SJCRH30 (cell line): ENCODE data around the gene C17orf75. TPM values are rescaled to one million over a fixed set of nuclear protein-coding genes. Genes with fewer than 3 reads are reported as not detected.
"Not testable (repeated sequence)": the region's sequence is repeated elsewhere in the genome, so short reads cannot be mapped to it uniquely, and the experiment has no call there.

Source experiments
- DNase-seq, 2 experiments: peaks; one replicate each; pipeline ENCODE4 v3.0.0-alpha.2; 2015 to 2020
- H3K27ac ChIP-seq: fragments of 250-450 bp; sonication (Bioruptor Pico); 2 replicates; pipeline ENCODE4 v1.5.1; 2020; ENCODE audit warnings: mild to moderate bottlenecking, moderate library complexity
- H3K27me3 ChIP-seq: fragments of 250-450 bp; sonication (Bioruptor Pico); 2 replicates; pipeline ENCODE4 v1.5.1; 2020; ENCODE audit warnings: mild to moderate bottlenecking, moderate library complexity
- H3K36me3 ChIP-seq: fragments of 250-450 bp; sonication (Bioruptor Pico); 2 replicates; pipeline ENCODE4 v1.5.1; 2020; ENCODE audit warnings: mild to moderate bottlenecking, moderate library complexity
- H3K4me1 ChIP-seq: fragments of 250-450 bp; sonication (Bioruptor Pico); 2 replicates; pipeline ENCODE4 v1.5.1; 2020; ENCODE audit warnings: mild to moderate bottlenecking, moderate library complexity
- H3K4me3 ChIP-seq: fragments of 250-450 bp; sonication (Bioruptor Pico); 2 replicates; pipeline ENCODE4 v1.5.1; 2020; ENCODE audit warnings: mild to moderate bottlenecking, moderate library complexity
- H3K9me3 ChIP-seq: fragments of 250-450 bp; sonication (Bioruptor Pico); replicated peaks from 2 replicates; pipeline ENCODE4 v1.5.1; 2020; ENCODE audit warnings: mild to moderate bottlenecking, moderate library complexity
- total RNA-seq: library from RNA; depleted of rRNA; stranded (reverse); fragments of >200 nt; shearing (Covaris generic); gene quantifications from 2 replicates; pipeline ENCODE4 v1.2.3, GENCODE V29; 2014

C17orf75 gene
- total RNA-seq, 1 experiment from 2014 or later: 39.8 TPM

DNA sequence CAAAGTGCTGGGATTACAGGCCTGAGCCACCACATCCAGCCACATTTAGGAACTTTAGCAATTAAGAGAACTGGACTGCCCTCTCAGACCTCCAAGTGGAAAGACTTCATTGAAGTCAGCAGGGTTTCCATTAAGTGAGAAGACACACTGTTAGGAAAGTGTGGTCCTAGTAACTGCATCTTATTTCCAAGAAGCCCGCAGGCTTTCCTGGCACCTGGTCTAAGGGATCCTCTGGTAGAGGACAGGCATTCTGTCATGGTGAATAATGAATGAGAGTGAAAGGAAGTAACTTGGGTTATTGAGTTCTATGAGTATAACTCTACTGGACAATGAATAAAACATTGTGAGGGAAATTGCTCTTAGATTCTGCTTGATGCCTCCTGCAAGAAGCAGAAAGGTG is 14.1 kb downstream of the C17orf75 start:
- peaks cover 11% of the 10 kb centered on the region; the same call in 1 of the 2 replicates for H3K36me3 ChIP-seq

DNA sequence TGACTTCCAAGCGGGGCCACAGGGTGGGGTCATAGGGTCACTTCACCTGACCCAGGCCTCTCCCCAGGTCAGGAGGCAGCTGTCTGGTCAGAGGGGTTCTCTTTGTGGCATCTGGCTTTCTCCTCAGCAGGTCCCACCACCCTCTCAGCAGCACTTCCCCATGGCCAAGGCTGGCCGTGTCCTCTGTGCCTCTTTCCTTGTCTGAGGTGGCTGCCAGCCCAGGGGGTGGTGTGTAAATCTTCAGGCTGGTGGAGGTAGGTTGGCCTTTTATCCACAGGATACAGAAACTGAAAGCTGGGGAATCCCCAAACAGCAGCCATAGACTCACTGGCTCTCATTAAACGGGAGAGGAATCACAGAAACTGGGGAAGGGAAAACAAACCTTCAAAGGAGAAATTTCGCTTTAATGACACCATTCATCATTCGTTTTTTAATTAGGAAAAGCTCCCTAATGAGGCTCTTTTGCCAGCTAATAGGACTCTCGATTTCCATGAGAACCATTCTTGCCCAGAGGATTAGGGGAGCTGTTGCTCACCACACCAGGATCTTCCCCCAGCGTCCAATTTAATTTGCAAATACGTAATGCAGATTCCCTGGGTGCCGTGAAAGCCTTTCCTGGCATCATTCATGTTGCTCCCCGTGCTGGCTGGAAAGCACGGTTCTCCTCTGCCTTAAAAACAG is 18.0 kb downstream of the C17orf75 start:
- H3K36me3 ChIP-seq: no peaks in the 10 kb centered on the region
- H3K9me3 ChIP-seq: no peaks in the 10 kb centered on the region
- no peak overlapping the region for H3K27ac ChIP-seq
- H3K27me3 ChIP-seq: no peaks in the 10 kb centered on the region
- no peaks in the 10 kb centered on the region for H3K4me1 ChIP-seq
- no peak for DNase-seq
- H3K4me3 ChIP-seq: no peak overlapping the region

More for the DNA sequence above, 14.1 kb downstream of the C17orf75 start:
- Histone ChIP-seq H3K27ac (no peak overlapping the region), H3K4me3 (no peak overlapping the region), H3K27me3 (no peaks in the 10 kb centered on the region), H3K9me3 (no peaks in the 10 kb centered on the region), H3K4me1 (no peaks in the 10 kb centered on the region)
- DNase-seq: no peak

DNA sequence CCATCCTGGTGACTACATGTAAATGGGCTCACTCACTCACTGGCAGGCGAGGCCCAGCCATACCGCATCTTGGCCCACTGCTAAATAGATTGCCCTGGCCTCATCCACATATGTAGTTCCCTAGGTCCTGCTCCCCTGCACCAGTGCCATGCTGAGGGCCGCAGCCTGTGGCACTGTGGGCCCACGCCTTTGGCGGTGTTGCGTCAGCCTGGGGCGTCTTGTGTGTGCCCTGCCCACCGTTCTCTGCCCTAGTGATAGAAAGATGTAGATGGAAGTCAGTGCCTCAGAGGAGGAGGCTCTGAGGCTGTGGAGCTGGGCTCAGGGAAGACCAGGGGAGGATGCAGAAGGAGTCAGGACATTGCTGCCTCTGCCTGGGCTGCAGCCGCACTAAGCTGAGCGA is 18.9 kb downstream of the C17orf75 start:
- DNase-seq: no peak
- H3K4me1 ChIP-seq: no peaks in the 10 kb centered on the region
- no peaks in the 10 kb centered on the region for H3K27me3 ChIP-seq
- no peaks in the 10 kb centered on the region for H3K36me3 ChIP-seq
- H3K27ac ChIP-seq: no peak overlapping the region
- no peak overlapping the region for H3K4me3 ChIP-seq
- H3K9me3 ChIP-seq: no peaks in the 10 kb centered on the region

DNA sequence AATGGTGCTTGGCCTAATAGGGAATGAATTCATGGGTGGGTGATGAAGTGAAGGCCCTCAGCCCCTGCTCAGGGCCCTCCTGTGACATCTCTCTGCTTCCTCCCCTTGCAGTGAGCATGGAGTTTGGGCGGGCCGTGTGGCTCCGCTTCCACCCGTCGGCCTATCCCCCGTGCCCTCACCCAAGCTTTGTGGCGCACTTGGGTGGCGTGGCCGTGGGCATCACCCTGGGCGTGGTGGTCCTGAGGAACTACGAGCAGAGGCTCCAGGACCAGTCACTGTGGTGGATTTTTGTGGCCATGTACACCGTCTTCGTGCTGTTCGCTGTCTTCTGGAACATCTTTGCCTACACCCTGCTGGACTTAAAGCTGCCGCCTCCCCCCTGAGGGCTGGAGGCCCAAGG is 21.1 kb downstream of the C17orf75 start:
- Histone ChIP-seq H3K4me1 (no peaks in the 10 kb centered on the region), H3K27me3 (no peaks in the 10 kb centered on the region; the same call in 1 of the 2 replicates), H3K36me3 (no peaks in the 10 kb centered on the region), H3K9me3 (no peaks in the 10 kb centered on the region), H3K4me3 (no peak overlapping the region), H3K27ac (no peak overlapping the region)
- DNase-seq: no peak

DNA sequence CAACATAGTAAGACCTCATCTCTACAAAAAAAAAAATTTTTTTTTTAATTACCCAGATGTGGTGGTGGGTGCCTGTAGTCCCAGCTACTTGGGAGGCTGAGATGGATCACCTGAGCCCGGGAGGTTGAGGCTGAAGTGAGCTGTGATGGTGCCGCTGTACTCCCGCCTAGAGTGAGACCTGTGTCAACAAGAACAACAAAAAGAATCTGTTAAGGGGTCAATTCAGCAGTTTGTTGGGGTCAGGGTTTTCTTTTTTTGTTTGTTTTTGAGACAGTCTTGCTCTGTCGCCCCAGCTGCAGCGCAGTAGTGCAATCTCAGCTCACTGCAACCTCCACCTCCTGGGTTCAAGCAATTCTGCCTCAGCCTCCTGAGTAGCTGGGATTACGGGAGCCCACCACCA is 21.9 kb downstream of the C17orf75 start:
- not testable (repeated sequence) for H3K27me3 ChIP-seq, DNase-seq, H3K4me3 ChIP-seq, H3K9me3 ChIP-seq, H3K36me3 ChIP-seq, H3K4me1 ChIP-seq, H3K27ac ChIP-seq

DNA sequence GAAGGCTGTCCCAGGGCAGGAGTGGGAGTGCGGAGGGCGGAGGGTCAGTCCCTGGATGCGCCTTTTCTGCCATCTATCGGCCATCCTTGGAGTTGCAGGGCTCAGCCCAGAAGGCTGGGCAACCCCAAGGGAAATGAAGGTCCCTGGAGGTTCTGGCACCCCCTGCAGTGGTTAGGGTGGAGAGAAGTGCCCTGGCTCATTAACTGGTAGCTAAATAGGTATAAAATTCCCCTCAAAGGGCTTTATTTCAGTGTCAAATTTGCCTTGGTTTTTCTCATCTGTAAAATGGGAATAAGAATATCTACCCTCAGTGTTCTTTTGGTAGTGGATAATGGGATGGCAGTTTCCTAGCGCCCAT is 22.4 kb downstream of the C17orf75 start:
- no peak overlapping the region for H3K27ac ChIP-seq
- H3K4me1 ChIP-seq: no peaks in the 10 kb centered on the region
- peak; percentile 75 to 87 for DNase-seq
- H3K9me3 ChIP-seq: no peaks in the 10 kb centered on the region
- no peaks in the 10 kb centered on the region for H3K36me3 ChIP-seq
- no peak overlapping the region for H3K4me3 ChIP-seq
- H3K27me3 ChIP-seq: no peaks in the 10 kb centered on the region; the same call in 1 of the 2 replicates

DNA sequence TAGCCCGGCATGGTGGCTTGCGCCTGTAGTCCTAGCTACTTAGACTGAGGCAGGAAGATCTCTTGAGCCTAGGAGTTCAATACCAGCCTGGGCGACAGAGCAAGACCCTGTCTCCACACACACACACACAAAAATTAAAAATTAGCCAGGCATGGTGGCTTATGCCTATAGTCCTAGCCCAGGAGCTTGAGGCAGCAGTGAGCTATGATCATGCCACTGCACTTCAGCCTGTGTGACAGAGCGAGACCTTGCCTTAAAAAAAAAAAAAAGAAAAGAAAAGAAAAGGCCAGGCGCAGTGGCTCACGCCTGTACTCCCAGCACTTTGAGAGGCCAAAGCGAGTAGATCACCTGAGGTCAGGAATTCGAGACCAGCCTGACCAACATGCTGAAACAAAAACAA is 23.9 kb downstream of the C17orf75 start:
- Histone ChIP-seq H3K27me3 (no peaks in the 10 kb centered on the region; the same call in 1 of the 2 replicates), H3K27ac (no peak overlapping the region), H3K9me3 (no peaks in the 10 kb centered on the region), H3K36me3 (no peaks in the 10 kb centered on the region), H3K4me3 (no peak overlapping the region), H3K4me1 (no peaks in the 10 kb centered on the region)
- DNase-seq: no peak

DNA sequence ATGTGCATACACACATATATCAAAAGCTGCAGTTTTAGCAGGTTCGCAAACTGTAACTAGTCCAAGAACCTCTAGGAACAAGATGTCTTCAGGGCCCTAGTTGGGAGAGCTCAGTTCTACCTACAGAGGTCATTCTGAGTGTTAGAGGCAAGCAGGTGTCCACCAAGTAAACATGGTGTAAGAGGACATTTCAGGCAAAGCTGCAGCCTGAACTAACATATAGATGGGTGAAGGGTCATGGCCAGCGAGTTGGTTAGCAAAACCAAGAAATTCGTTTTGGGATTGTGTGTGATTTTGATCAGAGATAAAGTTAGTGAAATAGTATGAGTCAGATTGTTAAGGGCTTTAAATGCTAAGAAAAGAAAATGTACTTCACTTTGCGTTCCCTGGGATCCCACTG is 24.6 kb downstream of the C17orf75 start:
- Histone ChIP-seq H3K4me1 (no peaks in the 10 kb centered on the region), H3K27ac (no peak overlapping the region), H3K4me3 (no peak overlapping the region), H3K27me3 (no peaks in the 10 kb centered on the region; the same call in 1 of the 2 replicates), H3K36me3 (no peaks in the 10 kb centered on the region), H3K9me3 (no peaks in the 10 kb centered on the region)
- DNase-seq: no peak

DNA sequence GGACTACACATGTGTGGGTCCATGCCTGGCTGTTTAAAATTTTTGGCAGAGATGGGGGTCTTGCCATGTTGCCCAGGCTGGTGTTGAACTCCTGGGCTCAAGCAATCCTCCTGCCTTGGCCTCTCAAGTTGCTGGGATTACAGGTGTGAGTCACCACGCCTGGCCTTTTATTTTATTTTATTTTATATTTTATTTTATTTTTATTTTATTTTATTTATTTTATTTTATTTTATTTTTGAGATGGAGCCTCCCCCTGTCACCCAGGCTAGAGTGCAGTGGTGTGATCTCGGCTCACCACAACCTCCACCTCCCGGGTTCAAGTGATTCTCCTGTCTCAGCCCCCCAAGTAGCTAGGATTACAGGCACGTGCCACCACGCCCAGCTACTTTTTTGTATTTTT is 25.3 kb downstream of the C17orf75 start:
- H3K27ac ChIP-seq, H3K36me3 ChIP-seq, H3K4me3 ChIP-seq, H3K27me3 ChIP-seq, H3K9me3 ChIP-seq, H3K4me1 ChIP-seq, DNase-seq: not testable (repeated sequence)

DNA sequence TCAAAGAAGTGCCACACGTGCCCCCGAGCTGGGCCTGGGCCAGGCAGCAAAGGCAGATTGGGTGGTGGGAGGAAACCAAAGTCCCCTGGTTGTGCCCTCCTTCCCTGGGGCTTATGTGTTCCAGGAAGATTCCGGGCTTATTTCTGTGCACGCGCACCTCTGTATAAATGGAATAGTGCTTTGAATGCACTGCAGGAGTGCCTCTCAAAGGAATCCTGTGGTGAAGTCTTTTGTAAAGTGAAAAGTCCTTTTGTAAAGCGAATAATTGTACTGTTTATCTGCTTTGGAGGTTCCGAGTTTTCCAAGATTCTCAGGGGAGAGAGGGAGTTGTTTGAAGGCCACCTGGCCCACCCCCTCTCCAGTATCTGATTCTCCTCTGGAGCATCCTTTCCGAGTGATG is 26.8 kb downstream of the C17orf75 start:
- Histone ChIP-seq H3K36me3 (no peaks in the 10 kb centered on the region), H3K4me1 (no peaks in the 10 kb centered on the region), H3K4me3 (no peak overlapping the region), H3K27me3 (no peaks in the 10 kb centered on the region; the same call in 1 of the 2 replicates), H3K9me3 (no peaks in the 10 kb centered on the region), H3K27ac (no peak overlapping the region)
- no peak for DNase-seq

DNA sequence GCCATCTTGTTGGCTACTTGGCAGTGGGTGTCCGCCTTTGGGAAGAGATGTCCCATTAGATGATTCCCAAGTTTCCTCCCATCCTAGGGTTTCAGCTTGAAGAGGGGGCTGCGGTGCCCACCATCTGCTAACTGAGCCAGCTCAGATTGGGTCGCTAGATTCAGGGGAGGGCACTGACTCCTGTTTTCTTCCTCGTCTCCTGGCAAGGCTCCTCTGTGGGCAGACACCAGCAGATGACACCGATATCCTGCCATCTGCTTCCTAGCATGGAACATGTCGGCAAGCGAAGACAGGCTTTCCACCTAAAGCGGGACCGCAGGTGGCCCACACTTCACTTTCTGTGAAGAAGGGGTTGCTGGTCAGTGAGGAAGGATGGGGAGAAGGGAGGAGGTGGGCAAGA is 27.3 kb downstream of the C17orf75 start:
- Histone ChIP-seq H3K27ac (no peak overlapping the region), H3K4me3 (no peak overlapping the region), H3K9me3 (no peaks in the 10 kb centered on the region), H3K4me1 (no peaks in the 10 kb centered on the region), H3K36me3 (no peaks in the 10 kb centered on the region), H3K27me3 (no peaks in the 10 kb centered on the region; the same call in 1 of the 2 replicates)
- DNase-seq: no peak

DNA sequence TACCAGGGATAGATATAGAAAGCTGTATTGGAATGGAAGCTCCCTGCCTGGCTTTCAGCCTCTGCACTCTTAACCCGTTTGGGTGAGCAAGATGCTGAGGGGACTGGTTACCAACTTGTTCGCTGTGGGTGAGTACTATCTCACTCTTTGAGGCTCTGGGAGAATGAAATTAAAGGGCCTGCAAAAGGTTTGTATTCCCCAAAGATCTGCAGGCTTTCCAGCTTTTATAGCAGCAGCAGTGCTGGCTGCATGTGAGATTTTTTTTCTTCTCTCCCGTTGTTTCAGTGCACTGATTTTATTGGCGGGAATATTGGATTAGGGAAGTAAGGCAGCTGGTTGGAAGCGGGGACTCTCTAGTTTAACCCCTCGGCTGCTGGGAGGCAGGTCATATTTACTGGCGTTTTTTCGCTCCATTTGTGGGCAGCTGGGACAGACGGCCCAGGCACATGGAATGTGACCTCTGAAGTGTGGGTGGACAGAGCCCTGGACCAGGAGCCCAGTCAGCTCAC is 30.9 kb downstream of the C17orf75 start:
- peak; percentile 22 to 58 for DNase-seq
- peaks cover 10% of the 10 kb centered on the region; the same call in 1 of the 2 replicates for H3K27me3 ChIP-seq
- no peaks in the 10 kb centered on the region for H3K4me1 ChIP-seq
- no peaks in the 10 kb centered on the region for H3K9me3 ChIP-seq
- H3K4me3 ChIP-seq: 0 out of 2 replicates have a peak overlapping the region, but pooled peaks have one; percentile 6
- H3K36me3 ChIP-seq: no peaks in the 10 kb centered on the region
- H3K27ac ChIP-seq: no peak overlapping the region

DNA sequence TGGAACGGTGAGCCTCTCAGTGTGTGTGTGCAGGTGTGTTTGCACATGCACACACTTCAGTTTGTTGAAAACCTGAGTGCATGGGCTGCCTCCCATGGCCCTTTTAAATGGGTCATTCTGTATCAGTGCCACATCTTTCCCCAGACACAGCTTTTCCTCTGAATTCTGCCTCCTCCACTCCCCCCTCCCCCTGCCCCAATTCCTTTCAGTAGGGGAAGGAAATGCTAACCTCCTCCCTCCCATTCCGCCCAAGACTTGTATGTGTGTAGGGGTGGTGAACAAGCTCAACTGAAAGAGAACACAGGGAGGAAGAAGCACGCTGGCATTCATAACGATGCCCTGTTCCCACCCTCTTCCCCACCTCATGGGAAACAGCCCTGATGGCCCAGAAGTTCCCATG is 34.3 kb downstream of the C17orf75 start:
- no peak overlapping the region for H3K27ac ChIP-seq
- no peak for DNase-seq
- no peaks in the 10 kb centered on the region for H3K36me3 ChIP-seq
- H3K4me1 ChIP-seq: no peaks in the 10 kb centered on the region
- H3K27me3 ChIP-seq: peaks cover 23% of the 10 kb centered on the region
- no peak overlapping the region for H3K4me3 ChIP-seq
- no peaks in the 10 kb centered on the region for H3K9me3 ChIP-seq

DNA sequence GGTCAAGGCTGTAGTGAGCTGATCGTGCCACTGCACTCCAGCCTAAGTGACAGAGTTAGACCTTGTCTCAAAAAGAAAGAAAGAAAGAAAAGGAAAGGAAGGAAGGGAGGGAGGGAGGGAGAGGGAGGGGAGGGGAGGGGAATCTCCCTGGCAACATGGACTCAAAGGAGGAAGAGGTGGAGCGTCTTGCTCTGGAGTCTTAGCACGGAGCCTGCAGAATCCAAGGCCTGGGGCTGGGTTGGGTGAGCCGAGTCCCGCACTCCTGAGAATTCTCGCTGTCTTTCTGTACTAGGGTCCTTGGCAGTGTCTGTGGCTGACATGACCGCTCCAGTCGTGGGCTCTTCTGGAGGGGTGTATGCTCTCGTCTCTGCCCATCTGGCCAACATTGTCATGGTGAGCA is 36.9 kb downstream of the C17orf75 start:
- Histone ChIP-seq H3K36me3 (no peaks in the 10 kb centered on the region), H3K4me3 (no peak overlapping the region), H3K4me1 (no peaks in the 10 kb centered on the region), H3K27me3 (peaks cover 28% of the 10 kb centered on the region), H3K27ac (no peak overlapping the region), H3K9me3 (no peaks in the 10 kb centered on the region)
- DNase-seq: no peak

DNA sequence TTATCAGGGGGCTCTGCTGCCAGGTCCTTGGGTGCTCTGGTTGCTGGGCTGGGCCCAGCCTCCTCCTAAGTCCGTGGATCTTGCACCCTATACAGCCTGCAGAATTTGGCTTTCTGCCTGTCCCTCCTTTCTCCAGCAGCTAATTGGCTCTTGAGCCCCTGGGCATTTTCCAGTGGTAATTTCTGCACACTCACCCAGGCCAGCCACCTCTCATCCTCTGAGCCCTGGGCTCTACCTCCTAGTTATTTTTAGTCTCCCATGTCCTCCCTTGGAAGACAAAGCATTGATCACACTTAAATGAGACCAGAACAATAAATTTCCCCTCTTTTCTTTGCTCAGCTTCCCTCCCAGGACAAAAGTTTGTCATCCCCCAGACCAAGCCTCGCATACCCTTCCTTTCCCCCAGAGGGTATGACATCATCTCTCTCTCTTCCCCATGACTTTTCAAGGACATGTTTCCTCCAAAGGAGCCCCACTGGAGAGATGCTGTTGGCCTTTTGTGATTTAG is 38.1 kb downstream of the C17orf75 start:
- no peak for DNase-seq
- no peak overlapping the region for H3K27ac ChIP-seq
- peaks cover 33% of the 10 kb centered on the region for H3K27me3 ChIP-seq

More for the DNA sequence above, 38.1 kb downstream of the C17orf75 start:
- Histone ChIP-seq H3K4me1 (peaks cover 6% of the 10 kb centered on the region), H3K36me3 (no peaks in the 10 kb centered on the region), H3K9me3 (no peaks in the 10 kb centered on the region), H3K4me3 (no peak overlapping the region)
